ENCODE data around the gene NR1I2. TPM values are rescaled to one million over a fixed set of nuclear protein-coding genes. Genes with fewer than 3 reads are reported as not detected.

The NR1I2 gene
- total and polyA plus RNA-seq, 4 donors, result 3.2 to 121 (median 48.1) TPM

DNA sequence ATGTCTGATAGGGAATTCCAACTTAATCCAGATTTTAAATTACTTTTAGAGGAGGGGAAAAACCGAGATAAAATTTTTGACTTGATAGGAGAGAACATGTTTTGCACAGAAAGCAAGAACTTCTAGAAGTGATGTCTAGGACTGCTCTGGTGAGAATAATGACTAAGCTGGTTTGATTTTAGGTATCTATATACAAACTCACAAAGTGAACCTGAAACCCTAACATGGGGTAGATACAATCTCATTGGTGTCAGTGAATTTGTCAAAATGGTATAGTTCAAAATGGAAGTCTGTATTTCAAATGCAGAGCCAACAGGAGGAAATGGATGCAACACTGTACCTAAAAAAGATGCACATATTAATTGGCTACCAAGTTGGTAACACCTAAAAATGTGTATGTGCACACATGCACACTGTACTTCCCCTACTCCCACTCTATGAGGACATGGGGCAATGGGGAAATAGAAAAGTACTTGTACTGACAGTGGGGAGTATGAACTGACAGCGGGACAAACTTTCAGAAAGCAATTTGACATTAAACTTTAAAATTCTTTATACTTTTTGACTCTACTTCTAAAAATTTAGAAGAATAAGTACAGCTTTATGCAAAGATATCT lies 53.0 kb downstream of the NR1I2 start:
- H3K9me3 ChIP-seq (ENCODE audit: control insufficient read depth in 4 of 4, low read length in 3 of 4), result no peaks in the 10 kb centered on the region
- H3K4me3 ChIP-seq (ENCODE audit: low read depth in 1 of 3, low read length in 3 of 3), result no peak overlapping the region
- WGBS, result 95% methylated on average over 2 of the region's 2 CpGs

DNA sequence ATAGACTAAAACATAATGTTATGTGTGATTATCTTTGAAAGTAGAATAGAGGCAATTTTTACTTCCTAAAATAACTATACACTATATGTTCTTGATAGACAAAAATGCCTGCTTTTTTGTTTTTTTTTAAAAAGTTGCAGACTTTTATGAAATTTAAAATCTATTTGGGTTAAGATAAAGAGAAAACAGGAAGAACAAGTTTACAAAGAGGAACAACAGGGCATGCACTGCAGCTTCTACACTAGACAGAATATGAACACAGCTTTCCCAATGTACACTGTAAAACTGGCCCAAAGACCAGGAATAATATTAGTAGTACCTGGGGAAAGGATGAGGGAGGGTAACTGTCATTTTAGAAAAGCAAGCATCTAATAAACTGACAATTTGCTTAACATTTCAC lies 53.7 kb downstream of the NR1I2 start:
- Histone ChIP-seq H3K27ac (ENCODE audit: low read depth in 1 of 2, low read length in 2 of 2) (no peak overlapping the region), H3K4me1 (ENCODE audit: control insufficient read depth in 4 of 4, insufficient read depth in 4 of 4, low read length in 3 of 4) (no peaks in the 10 kb centered on the region), H3K27me3 (ENCODE audit: control insufficient read depth in 4 of 4, insufficient read depth in 4 of 4, low read length in 3 of 4) (no peaks in the 10 kb centered on the region), H3K9me3 (ENCODE audit: control insufficient read depth in 4 of 4, low read length in 3 of 4) (no peaks in the 10 kb centered on the region), H3K4me3 (ENCODE audit: low read depth in 1 of 3, low read length in 3 of 3) (no peak overlapping the region), H3K36me3 (ENCODE audit: control insufficient read depth in 4 of 4, insufficient read depth in 3 of 4, low read depth in 1 of 4, low read length in 3 of 4) (no peaks in the 10 kb centered on the region), H3K9ac (ENCODE audit: low read depth in 1 of 2, low read length in 2 of 2) (no peak overlapping the region)
- TF ChIP-seq RAD21 (IDR thresholded peaks at IDR 0.05) (no peak), JUND (IDR thresholded peaks at IDR 0.05) (no peak), YY1 (IDR thresholded peaks at IDR 0.05) (no peak), RXRA (IDR thresholded peaks at IDR 0.05) (no peak), FOXA1 (IDR thresholded peaks at IDR 0.05) (no peak), SP1 (IDR thresholded peaks at IDR 0.05) (no peak), HNF4A (conservative IDR thresholded peaks at IDR 0.05) (no peak), EGR1 (IDR thresholded peaks at IDR 0.05; ENCODE audit: low read depth in 2 of 2) (no peak), GABPA (IDR thresholded peaks at IDR 0.05 in 1 of 2, conservative IDR thresholded peaks at IDR 0.05 in 1 of 2) (no peak), TAF1 (conservative IDR thresholded peaks at IDR 0.05) (no peak), HNF4G (IDR thresholded peaks at IDR 0.05) (no peak)
- TF ChIP-seq, protein P1, sequence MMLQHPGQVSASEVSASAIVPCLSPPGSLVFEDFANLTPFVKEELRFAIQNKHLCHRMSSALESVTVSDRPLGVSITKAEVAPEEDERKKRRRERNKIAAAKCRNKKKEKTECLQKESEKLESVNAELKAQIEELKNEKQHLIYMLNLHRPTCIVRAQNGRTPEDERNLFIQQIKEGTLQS (IDR thresholded peaks at IDR 0.05), result no peak
- TF ChIP-seq, protein P2, sequence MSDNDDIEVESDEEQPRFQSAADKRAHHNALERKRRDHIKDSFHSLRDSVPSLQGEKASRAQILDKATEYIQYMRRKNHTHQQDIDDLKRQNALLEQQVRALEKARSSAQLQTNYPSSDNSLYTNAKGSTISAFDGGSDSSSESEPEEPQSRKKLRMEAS (IDR thresholded peaks at IDR 0.05), result no peak
- TF ChIP-seq, protein P3, sequence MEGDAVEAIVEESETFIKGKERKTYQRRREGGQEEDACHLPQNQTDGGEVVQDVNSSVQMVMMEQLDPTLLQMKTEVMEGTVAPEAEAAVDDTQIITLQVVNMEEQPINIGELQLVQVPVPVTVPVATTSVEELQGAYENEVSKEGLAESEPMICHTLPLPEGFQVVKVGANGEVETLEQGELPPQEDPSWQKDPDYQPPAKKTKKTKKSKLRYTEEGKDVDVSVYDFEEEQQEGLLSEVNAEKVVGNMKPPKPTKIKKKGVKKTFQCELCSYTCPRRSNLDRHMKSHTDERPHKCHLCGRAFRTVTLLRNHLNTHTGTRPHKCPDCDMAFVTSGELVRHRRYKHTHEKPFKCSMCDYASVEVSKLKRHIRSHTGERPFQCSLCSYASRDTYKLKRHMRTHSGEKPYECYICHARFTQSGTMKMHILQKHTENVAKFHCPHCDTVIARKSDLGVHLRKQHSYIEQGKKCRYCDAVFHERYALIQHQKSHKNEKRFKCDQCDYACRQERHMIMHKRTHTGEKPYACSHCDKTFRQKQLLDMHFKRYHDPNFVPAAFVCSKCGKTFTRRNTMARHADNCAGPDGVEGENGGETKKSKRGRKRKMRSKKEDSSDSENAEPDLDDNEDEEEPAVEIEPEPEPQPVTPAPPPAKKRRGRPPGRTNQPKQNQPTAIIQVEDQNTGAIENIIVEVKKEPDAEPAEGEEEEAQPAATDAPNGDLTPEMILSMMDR (IDR thresholded peaks at IDR 0.05; ENCODE audit: low read depth, low read length, missing input control), result no peak
- TF ChIP-seq, protein P4, sequence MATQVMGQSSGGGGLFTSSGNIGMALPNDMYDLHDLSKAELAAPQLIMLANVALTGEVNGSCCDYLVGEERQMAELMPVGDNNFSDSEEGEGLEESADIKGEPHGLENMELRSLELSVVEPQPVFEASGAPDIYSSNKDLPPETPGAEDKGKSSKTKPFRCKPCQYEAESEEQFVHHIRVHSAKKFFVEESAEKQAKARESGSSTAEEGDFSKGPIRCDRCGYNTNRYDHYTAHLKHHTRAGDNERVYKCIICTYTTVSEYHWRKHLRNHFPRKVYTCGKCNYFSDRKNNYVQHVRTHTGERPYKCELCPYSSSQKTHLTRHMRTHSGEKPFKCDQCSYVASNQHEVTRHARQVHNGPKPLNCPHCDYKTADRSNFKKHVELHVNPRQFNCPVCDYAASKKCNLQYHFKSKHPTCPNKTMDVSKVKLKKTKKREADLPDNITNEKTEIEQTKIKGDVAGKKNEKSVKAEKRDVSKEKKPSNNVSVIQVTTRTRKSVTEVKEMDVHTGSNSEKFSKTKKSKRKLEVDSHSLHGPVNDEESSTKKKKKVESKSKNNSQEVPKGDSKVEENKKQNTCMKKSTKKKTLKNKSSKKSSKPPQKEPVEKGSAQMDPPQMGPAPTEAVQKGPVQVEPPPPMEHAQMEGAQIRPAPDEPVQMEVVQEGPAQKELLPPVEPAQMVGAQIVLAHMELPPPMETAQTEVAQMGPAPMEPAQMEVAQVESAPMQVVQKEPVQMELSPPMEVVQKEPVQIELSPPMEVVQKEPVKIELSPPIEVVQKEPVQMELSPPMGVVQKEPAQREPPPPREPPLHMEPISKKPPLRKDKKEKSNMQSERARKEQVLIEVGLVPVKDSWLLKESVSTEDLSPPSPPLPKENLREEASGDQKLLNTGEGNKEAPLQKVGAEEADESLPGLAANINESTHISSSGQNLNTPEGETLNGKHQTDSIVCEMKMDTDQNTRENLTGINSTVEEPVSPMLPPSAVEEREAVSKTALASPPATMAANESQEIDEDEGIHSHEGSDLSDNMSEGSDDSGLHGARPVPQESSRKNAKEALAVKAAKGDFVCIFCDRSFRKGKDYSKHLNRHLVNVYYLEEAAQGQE (IDR thresholded peaks at IDR 0.05), result no peak
- TF ChIP-seq, protein P5, sequence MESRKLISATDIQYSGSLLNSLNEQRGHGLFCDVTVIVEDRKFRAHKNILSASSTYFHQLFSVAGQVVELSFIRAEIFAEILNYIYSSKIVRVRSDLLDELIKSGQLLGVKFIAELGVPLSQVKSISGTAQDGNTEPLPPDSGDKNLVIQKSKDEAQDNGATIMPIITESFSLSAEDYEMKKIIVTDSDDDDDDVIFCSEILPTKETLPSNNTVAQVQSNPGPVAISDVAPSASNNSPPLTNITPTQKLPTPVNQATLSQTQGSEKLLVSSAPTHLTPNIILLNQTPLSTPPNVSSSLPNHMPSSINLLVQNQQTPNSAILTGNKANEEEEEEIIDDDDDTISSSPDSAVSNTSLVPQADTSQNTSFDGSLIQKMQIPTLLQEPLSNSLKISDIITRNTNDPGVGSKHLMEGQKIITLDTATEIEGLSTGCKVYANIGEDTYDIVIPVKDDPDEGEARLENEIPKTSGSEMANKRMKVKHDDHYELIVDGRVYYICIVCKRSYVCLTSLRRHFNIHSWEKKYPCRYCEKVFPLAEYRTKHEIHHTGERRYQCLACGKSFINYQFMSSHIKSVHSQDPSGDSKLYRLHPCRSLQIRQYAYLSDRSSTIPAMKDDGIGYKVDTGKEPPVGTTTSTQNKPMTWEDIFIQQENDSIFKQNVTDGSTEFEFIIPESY (IDR thresholded peaks at IDR 0.05), result no peak
- DNase-seq (ENCODE audit: low spot score), result no peak

More for the DNA sequence above, 53.0 kb downstream of the NR1I2 start:
- no peak for DNase-seq (ENCODE audit: low spot score)
- Histone ChIP-seq H3K4me1 (ENCODE audit: control insufficient read depth in 4 of 4, insufficient read depth in 4 of 4, low read length in 3 of 4) (no peaks in the 10 kb centered on the region), H3K36me3 (ENCODE audit: control insufficient read depth in 4 of 4, insufficient read depth in 3 of 4, low read depth in 1 of 4, low read length in 3 of 4) (no peaks in the 10 kb centered on the region), H3K9ac (ENCODE audit: low read depth in 1 of 2, low read length in 2 of 2) (no peak overlapping the region), H3K27me3 (ENCODE audit: control insufficient read depth in 4 of 4, insufficient read depth in 4 of 4, low read length in 3 of 4) (no peaks in the 10 kb centered on the region), H3K27ac (ENCODE audit: low read depth in 1 of 2, low read length in 2 of 2) (no peak overlapping the region)
- TF ChIP-seq HNF4A (conservative IDR thresholded peaks at IDR 0.05) (no peak), RAD21 (IDR thresholded peaks at IDR 0.05) (no peak), FOXA2 (IDR thresholded peaks at IDR 0.05) (no peak), RXRA (IDR thresholded peaks at IDR 0.05) (no peak), YY1 (IDR thresholded peaks at IDR 0.05) (no peak), TAF1 (conservative IDR thresholded peaks at IDR 0.05) (no peak), GABPA (IDR thresholded peaks at IDR 0.05 in 1 of 2, conservative IDR thresholded peaks at IDR 0.05 in 1 of 2) (no peak)
- TF ChIP-seq, protein P1 (IDR thresholded peaks at IDR 0.05), result no peak
- TF ChIP-seq, protein P2 (IDR thresholded peaks at IDR 0.05), result no peak

Measured in liver (tissue), 9 donors.